ENCODE measurements around the gene DCDC1. TPM values are rescaled to one million over a fixed set of nuclear protein-coding genes. Genes with fewer than 3 reads are reported as not detected.

DCDC1 gene
- polyA plus RNA-seq, 4 donors = 0.87 TPM; not detected in 3

DNA sequence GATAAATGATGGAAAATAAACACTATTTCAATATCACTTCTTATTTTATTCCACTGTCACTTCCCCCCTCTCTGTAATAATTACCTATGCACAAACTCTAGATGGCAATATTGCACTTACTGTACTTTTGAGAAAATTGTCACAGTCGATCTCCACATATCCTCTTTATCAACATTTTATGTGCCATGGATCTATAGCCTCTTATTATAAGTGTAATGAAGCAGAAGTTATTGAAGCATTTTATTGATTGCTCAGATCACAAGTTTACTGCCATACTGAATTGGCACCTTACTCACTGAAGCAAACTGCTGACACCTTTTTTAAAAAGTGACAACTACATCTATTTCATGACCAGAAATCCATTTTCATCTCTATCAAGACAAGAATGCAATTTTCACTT, 133.4 kb downstream of the DCDC1 start:
- H3K27me3 ChIP-seq (ENCODE audit: control insufficient read depth in 3 of 3, insufficient read depth in 3 of 3, low read length in 3 of 3) = no peaks in the 10 kb centered on the region
- H3K4me3 ChIP-seq (ENCODE audit: low read depth in 1 of 3, low read length in 3 of 3) = no peak overlapping the region
- H3K27ac ChIP-seq (ENCODE audit: low read depth in 1 of 3, low read length in 2 of 3) = no peak overlapping the region
- no peaks in the 10 kb centered on the region for H3K9me3 ChIP-seq (ENCODE audit: control insufficient read depth in 2 of 2, insufficient read depth in 1 of 2, low read depth in 1 of 2, low read length in 1 of 2)
- WGBS, 3 donors = 0 to 3% (median 0%) methylated on average over 1 of the region's 1 CpG
- no peaks in the 10 kb centered on the region for H3K36me3 ChIP-seq (ENCODE audit: control insufficient read depth in 3 of 3, insufficient read depth in 2 of 3, low read depth in 1 of 3, low read length in 3 of 3)
- DNase-seq = no peak
- H3K4me1 ChIP-seq (ENCODE audit: control insufficient read depth in 3 of 3, insufficient read depth in 2 of 3, low read depth in 1 of 3, low read length in 2 of 3) = no peaks in the 10 kb centered on the region
- FAIRE-seq = no peak

DNA sequence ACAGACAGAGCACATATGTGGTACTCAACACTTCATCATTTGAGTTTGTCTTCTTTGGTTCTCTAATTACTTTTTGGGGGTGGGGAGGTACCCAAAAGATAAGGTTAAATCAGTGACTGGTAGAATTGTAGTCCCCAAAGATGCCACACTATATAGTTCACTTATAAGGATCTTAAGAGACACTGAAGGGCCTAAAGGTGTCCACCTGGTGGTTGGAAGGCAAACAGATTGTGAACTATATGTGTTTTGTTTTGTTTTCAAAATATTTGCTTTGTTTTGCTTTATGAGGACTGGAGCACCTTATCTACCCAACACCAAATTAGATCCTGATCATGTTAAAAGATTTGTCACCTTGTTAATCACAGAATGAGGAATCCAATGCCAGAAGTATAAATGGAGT, 136.1 kb downstream of the DCDC1 start:
- FAIRE-seq = no peak

DNA sequence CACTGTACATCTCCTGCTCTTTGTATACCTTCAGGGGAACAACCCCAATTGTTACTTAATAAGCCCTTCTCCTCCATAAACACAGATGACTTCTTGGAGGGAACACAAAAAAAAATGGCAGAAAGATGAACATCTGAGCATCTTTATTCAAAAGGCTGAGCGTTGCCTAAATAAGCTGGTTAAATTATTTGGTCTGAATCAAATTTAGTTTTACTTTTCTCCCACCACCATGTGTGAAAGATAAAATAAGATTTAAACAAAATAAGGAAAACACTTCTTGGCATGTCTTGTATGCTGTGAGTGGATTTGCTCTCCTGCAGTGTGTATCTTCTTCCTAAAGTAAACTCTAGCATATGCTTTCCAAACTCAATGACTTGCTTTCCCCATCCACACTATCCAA, 137.9 kb downstream of the DCDC1 start:
- Histone ChIP-seq H3K27me3 (ENCODE audit: control insufficient read depth in 3 of 3, insufficient read depth in 3 of 3, low read length in 3 of 3) (no peaks in the 10 kb centered on the region), H3K9me3 (ENCODE audit: control insufficient read depth in 2 of 2, insufficient read depth in 1 of 2, low read depth in 1 of 2, low read length in 1 of 2) (no peaks in the 10 kb centered on the region), H3K4me3 (ENCODE audit: low read depth in 1 of 3, low read length in 3 of 3) (no peak overlapping the region), H3K36me3 (ENCODE audit: control insufficient read depth in 3 of 3, insufficient read depth in 2 of 3, low read depth in 1 of 3, low read length in 3 of 3) (no peaks in the 10 kb centered on the region), H3K4me1 (ENCODE audit: control insufficient read depth in 3 of 3, insufficient read depth in 2 of 3, low read depth in 1 of 3, low read length in 2 of 3) (no peaks in the 10 kb centered on the region), H3K27ac (ENCODE audit: low read depth in 1 of 3, low read length in 2 of 3) (no peak overlapping the region)
- no peak for DNase-seq
- WGBS, 3 donors = 71 to 88% (median 83%) methylated on average over 1 of the region's 1 CpG
- no peak for FAIRE-seq

More for the DNA sequence above, 136.1 kb downstream of the DCDC1 start:
- no peaks in the 10 kb centered on the region for H3K27me3 ChIP-seq (ENCODE audit: control insufficient read depth in 3 of 3, insufficient read depth in 3 of 3, low read length in 3 of 3)
- H3K9me3 ChIP-seq (ENCODE audit: control insufficient read depth in 2 of 2, insufficient read depth in 1 of 2, low read depth in 1 of 2, low read length in 1 of 2) = no peaks in the 10 kb centered on the region
- no peak overlapping the region for H3K4me3 ChIP-seq (ENCODE audit: low read depth in 1 of 3, low read length in 3 of 3)
- no peak overlapping the region for H3K27ac ChIP-seq (ENCODE audit: low read depth in 1 of 3, low read length in 2 of 3)
- H3K4me1 ChIP-seq (ENCODE audit: control insufficient read depth in 3 of 3, insufficient read depth in 2 of 3, low read depth in 1 of 3, low read length in 2 of 3) = no peaks in the 10 kb centered on the region
- no peaks in the 10 kb centered on the region for H3K36me3 ChIP-seq (ENCODE audit: control insufficient read depth in 3 of 3, insufficient read depth in 2 of 3, low read depth in 1 of 3, low read length in 3 of 3)
- DNase-seq = no peak

DNA sequence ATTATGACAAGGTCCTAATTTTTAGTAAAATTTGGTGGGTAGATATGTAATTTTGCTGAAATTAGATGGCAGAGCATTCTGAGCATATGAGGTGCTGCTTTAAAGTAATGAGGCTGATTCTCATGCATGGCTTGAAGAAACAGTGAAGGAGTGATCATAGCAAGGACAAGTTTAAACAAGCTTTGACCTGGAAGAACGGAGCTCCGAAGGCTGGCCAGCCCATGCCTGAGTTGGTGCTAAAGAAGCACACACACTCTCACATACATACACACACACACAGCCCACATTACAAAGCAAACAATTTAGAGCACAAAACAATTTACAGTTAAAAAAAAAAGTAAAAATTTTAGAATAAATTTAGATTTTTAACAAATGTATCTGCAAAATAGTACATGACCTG, 150.7 kb downstream of the DCDC1 start:
- Histone ChIP-seq H3K9me3 (ENCODE audit: control insufficient read depth in 2 of 2, insufficient read depth in 1 of 2, low read depth in 1 of 2, low read length in 1 of 2) (no peaks in the 10 kb centered on the region), H3K36me3 (ENCODE audit: control insufficient read depth in 3 of 3, insufficient read depth in 2 of 3, low read depth in 1 of 3, low read length in 3 of 3) (no peaks in the 10 kb centered on the region), H3K4me1 (ENCODE audit: control insufficient read depth in 3 of 3, insufficient read depth in 2 of 3, low read depth in 1 of 3, low read length in 2 of 3) (no peaks in the 10 kb centered on the region), H3K27ac (ENCODE audit: low read depth in 1 of 3, low read length in 2 of 3) (no peak overlapping the region), H3K27me3 (ENCODE audit: control insufficient read depth in 3 of 3, insufficient read depth in 3 of 3, low read length in 3 of 3) (no peaks in the 10 kb centered on the region), H3K4me3 (ENCODE audit: low read depth in 1 of 3, low read length in 3 of 3) (no peak overlapping the region)
- no peak for FAIRE-seq
- no peak for DNase-seq
- WGBS, 3 donors = 64 to 80% (median 69%) methylated on average over 2 of the region's 2 CpGs

DNA sequence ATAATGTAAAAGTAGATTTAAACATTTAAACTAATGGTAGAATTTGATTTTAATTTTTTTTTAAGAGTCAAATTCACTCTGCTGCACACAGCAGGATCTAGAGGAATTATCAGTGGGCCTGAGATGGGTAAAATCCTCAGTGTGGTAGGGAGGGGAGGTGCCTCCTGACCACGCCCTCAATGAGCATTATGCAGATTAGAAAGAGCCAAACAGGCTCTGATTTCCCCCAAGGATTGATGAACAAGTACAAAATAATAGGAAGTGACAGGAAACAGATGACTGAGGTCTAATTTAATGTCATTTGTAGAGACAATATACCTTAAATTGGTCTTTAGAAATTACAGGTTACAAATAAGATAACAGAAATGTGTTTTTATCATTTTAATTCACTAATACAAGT, 155.2 kb downstream of the DCDC1 start:
- no peak for DNase-seq
- FAIRE-seq = no peak
- no peak overlapping the region for H3K4me3 ChIP-seq (ENCODE audit: low read depth in 1 of 3, low read length in 3 of 3)
- no peaks in the 10 kb centered on the region for H3K4me1 ChIP-seq (ENCODE audit: control insufficient read depth in 3 of 3, insufficient read depth in 2 of 3, low read depth in 1 of 3, low read length in 2 of 3)
- 13 to 43% (median 13%) methylated on average over 1 of the region's 1 CpG for WGBS, 3 donors
- H3K27me3 ChIP-seq (ENCODE audit: control insufficient read depth in 3 of 3, insufficient read depth in 3 of 3, low read length in 3 of 3) = no peaks in the 10 kb centered on the region
- no peaks in the 10 kb centered on the region for H3K9me3 ChIP-seq (ENCODE audit: control insufficient read depth in 2 of 2, insufficient read depth in 1 of 2, low read depth in 1 of 2, low read length in 1 of 2)
- no peak overlapping the region for H3K27ac ChIP-seq (ENCODE audit: low read depth in 1 of 3, low read length in 2 of 3)
- H3K36me3 ChIP-seq (ENCODE audit: control insufficient read depth in 3 of 3, insufficient read depth in 2 of 3, low read depth in 1 of 3, low read length in 3 of 3) = no peaks in the 10 kb centered on the region

DNA sequence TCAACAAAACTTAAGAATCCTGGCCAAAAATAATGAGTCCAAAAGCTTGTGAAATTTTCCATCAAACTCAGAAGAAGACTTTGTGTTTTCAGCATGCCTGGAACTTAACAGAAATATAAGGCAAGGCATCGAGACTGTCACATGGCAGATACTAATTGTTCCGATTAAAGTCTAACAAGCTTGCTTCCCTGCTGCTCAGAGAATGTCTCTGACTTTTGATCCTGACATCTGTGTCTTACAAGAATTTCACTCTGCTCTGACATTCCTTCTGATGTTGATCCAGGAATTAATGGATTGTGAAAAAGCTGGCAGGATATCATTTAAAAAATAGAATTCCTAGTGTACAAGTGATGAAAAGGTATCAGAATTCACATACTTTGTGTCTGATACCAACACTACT, 170.2 kb downstream of the DCDC1 start:
- Histone ChIP-seq H3K27me3 (ENCODE audit: control insufficient read depth in 3 of 3, insufficient read depth in 3 of 3, low read length in 3 of 3) (no peaks in the 10 kb centered on the region), H3K4me1 (ENCODE audit: control insufficient read depth in 3 of 3, insufficient read depth in 2 of 3, low read depth in 1 of 3, low read length in 2 of 3) (no peaks in the 10 kb centered on the region), H3K9me3 (ENCODE audit: control insufficient read depth in 2 of 2, insufficient read depth in 1 of 2, low read depth in 1 of 2, low read length in 1 of 2) (no peaks in the 10 kb centered on the region), H3K36me3 (ENCODE audit: control insufficient read depth in 3 of 3, insufficient read depth in 2 of 3, low read depth in 1 of 3, low read length in 3 of 3) (no peaks in the 10 kb centered on the region), H3K4me3 (ENCODE audit: low read depth in 1 of 3, low read length in 3 of 3) (no peak overlapping the region), H3K27ac (ENCODE audit: low read depth in 1 of 3, low read length in 2 of 3) (no peak overlapping the region)
- no peak for DNase-seq
- no peak for FAIRE-seq
- 58 to 60% (median 59%) methylated on average over 2 of the region's 2 CpGs for WGBS, 3 donors

DNA sequence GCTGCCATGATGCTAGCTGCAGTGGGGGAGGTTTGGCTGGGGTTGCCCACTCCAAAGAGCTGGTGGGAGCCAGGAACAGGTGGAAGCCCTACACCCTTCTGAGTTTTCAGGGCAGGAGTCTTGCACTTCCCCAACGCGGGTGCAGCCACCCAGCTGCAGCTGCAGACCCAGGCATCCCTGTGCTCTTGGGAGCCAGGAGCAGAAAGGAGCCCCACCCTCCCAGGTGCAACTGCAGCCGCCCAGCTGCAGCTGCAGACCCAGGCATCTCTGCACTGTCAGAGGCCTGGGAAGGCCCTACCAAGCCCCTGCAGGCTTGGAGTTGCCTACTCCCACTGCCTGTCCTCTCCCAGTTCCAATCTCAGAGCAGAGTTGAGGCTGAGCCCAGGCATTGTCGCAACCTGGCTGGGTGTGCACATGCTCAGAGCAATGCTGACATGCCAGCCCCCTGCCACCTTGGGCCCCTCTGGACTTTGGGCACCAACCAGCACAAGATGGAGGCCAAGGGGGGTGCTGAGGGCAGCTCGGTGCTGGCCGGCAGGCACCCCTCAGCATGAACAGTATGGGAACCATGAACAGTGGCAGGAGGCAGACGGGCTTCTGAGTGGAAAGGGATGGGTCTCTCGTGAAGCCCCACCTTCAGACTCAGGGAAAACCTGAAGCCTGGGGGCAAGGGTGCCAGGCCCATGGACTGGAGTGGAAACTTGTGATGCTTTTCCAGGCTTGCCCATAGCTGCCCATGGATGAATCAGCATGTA, 195.4 kb downstream of the DCDC1 start:
- no peak overlapping the region for H3K27ac ChIP-seq (ENCODE audit: low read depth in 1 of 3, low read length in 2 of 3)
- DNase-seq (no peak), FAIRE-seq (no peak)
- H3K4me1 ChIP-seq (ENCODE audit: control insufficient read depth in 3 of 3, insufficient read depth in 2 of 3, low read depth in 1 of 3, low read length in 2 of 3) = no peaks in the 10 kb centered on the region
- H3K36me3 ChIP-seq (ENCODE audit: control insufficient read depth in 3 of 3, insufficient read depth in 2 of 3, low read depth in 1 of 3, low read length in 3 of 3) = no peaks in the 10 kb centered on the region
- 86 to 91% (median 90%) methylated on average over 8 of the region's 8 CpGs for whole genome bisulfite sequencing, 3 donors
- no peak overlapping the region for H3K4me3 ChIP-seq (ENCODE audit: low read depth in 1 of 3, low read length in 3 of 3)
- H3K27me3 ChIP-seq (ENCODE audit: control insufficient read depth in 3 of 3, insufficient read depth in 3 of 3, low read length in 3 of 3) = no peaks in the 10 kb centered on the region
- peaks cover 0 to 15% of the 10 kb centered on the region in 2 donors for H3K9me3 ChIP-seq (ENCODE audit: control insufficient read depth in 2 of 2, insufficient read depth in 1 of 2, low read depth in 1 of 2, low read length in 1 of 2)

DNA sequence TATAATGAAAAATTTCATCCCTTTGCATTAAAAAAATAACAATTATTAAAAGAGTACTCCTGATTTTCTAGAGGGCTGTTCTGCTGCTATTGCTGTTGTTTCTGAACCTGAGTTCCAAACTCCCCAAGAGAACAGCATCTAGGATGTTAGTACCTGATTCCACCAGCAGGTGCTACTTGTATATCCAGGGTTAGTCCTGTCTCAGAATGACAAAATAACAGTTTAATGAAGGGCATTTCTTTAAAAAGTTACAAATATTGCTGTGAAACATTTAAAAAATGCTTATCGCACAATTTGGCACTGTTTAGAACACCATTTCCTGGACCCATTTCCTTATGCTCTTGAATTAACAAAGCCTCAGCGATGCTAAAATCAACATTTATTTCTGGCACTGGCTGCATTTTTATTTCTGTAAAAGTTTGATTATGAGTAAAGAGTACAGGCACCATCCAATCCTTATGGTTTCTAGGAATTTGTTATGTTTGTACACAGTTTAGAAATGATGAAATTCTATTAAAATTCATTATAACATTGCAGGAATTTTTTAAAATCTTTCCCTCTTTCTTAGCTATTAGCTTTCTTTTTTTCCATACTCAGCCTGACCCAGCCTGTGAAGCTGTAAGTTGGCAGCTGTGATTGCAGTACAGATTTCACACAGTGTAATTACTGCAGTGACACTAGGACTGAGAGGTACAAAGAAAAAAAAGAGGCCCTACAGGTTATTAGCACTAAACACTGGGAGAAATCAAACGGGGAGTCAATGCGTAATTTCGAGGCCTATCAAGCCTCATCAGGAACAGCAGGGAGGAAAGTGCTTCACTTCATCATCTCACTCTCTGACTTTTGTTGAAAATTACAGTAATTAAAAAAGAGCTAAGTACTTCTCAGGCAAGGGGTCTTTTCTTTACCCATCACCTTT, 208.8 kb downstream of the DCDC1 start:
- 68 to 80% (median 71%) methylated on average over 5 of the region's 5 CpGs for WGBS, 3 donors
- Histone ChIP-seq H3K4me3 (ENCODE audit: low read depth in 1 of 3, low read length in 3 of 3) (no peak overlapping the region), H3K27me3 (ENCODE audit: control insufficient read depth in 3 of 3, insufficient read depth in 3 of 3, low read length in 3 of 3) (no peaks in the 10 kb centered on the region), H3K9me3 (ENCODE audit: control insufficient read depth in 2 of 2, insufficient read depth in 1 of 2, low read depth in 1 of 2, low read length in 1 of 2) (no peaks in the 10 kb centered on the region), H3K36me3 (ENCODE audit: control insufficient read depth in 3 of 3, insufficient read depth in 2 of 3, low read depth in 1 of 3, low read length in 3 of 3) (no peaks in the 10 kb centered on the region), H3K27ac (ENCODE audit: low read depth in 1 of 3, low read length in 2 of 3) (no peak overlapping the region), H3K4me1 (ENCODE audit: control insufficient read depth in 3 of 3, insufficient read depth in 2 of 3, low read depth in 1 of 3, low read length in 2 of 3) (no peaks in the 10 kb centered on the region)
- no peak for FAIRE-seq
- no peak for DNase-seq
